Measurements from ENCODE around the gene SNX15. TPM values are rescaled to one million over a fixed set of nuclear protein-coding genes. Genes with fewer than 3 reads are reported as not detected.

Gene SNX15
- total RNA-seq, 2 experiments from 2014 or later: 22.4 to 28.3 TPM

- H3K27ac Mint-ChIP-seq: no peak overlapping the region
- H3K27me3 Mint-ChIP-seq: no peaks in the 10 kb centered on the region
- ATAC-seq (ENCODE audit: low read depth) (no peak), DNase-seq (no peak)
- POLR2A ChIA-PET: no interaction called here
- H3K36me3 Mint-ChIP-seq: no peaks in the 10 kb centered on the region
- H3K9me3 Mint-ChIP-seq: no peaks in the 10 kb centered on the region
- no peak overlapping the region for H3K4me3 Mint-ChIP-seq
- H3K4me1 Mint-ChIP-seq: peaks cover 14% of the 10 kb centered on the region
Measured at GRCh38 chr11:65064847-65065240, 37.6 kb downstream of the SNX15 start.

- Mint-ChIP-seq H3K27me3 (no peaks in the 10 kb centered on the region), H3K4me1 (peaks cover 9% of the 10 kb centered on the region), H3K36me3 (no peaks in the 10 kb centered on the region), H3K4me3 (no peak overlapping the region), H3K27ac (no peak overlapping the region), H3K9me3 (no peaks in the 10 kb centered on the region)
- no peak for ATAC-seq (ENCODE audit: low read depth)
- no peak for DNase-seq
- POLR2A ChIA-PET: interaction anchor here (0.6 kb wide), 1 partner anchor 359 kb away, joined by 3 read pairs; no protein-coding TSS in a partner anchor
Measured at GRCh38 chr11:65065851-65066250, 38.6 kb downstream of the SNX15 start.

DNA sequence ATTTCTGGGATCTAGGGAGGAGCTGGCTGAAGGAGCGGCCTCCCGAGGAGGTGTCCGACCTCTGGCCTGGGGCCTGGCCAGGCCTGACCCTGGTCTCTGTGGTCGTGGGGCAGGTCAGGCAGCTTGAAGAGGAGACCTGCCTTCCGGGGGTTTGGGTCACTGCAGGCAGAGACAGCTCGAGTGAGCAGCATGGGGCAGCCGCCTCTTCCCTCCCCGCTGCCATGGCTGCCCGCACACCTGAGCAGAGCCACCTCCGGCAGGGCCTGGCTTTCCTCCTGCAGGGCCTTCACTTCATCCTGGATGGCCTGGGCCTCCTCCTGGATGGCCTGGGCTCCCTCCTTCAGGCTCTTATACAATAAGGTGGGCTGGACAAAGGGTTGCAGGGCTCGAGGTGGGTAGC is 39.1 kb downstream of the SNX15 start:
- Mint-ChIP-seq H3K4me1 (peaks cover 4% of the 10 kb centered on the region), H3K27me3 (no peaks in the 10 kb centered on the region), H3K27ac (no peak overlapping the region), H3K9me3 (no peaks in the 10 kb centered on the region), H3K36me3 (no peaks in the 10 kb centered on the region), H3K4me3 (no peak overlapping the region)
- DNase-seq: no peak
- POLR2A ChIA-PET: no interaction called here
- no peak for ATAC-seq (ENCODE audit: low read depth)

DNA sequence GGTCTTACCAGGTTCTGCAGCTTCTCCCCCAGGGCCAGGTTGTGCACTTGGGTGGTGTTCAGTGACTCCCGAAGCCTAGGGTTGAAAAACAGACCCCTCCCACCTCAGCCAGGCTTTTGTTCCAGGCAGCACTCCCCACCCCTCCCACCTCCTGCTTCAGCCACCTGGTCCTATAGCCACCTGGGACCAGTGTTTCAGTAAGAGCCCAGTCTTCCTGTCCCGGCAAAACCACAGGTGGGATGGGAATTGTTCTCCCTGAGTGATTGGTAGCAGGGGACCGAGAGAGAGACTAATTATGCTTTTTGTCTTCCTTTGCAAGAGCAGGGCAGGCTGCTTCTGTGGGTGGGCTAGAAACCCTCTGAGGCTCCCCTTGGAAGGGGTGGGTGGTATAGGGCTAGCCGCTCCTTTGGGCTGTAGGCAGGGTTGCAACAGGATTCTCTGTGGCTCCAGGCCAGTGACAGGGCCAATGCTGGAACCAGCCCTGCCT is 39.6 kb downstream of the SNX15 start:
- ATAC-seq (ENCODE audit: low read depth) (no peak), DNase-seq (no peak)
- H3K4me1 Mint-ChIP-seq: peaks cover 4% of the 10 kb centered on the region
- no peaks in the 10 kb centered on the region for H3K27me3 Mint-ChIP-seq
- H3K9me3 Mint-ChIP-seq: no peaks in the 10 kb centered on the region
- H3K27ac Mint-ChIP-seq: no peak overlapping the region
- H3K36me3 Mint-ChIP-seq: no peaks in the 10 kb centered on the region
- H3K4me3 Mint-ChIP-seq: no peak overlapping the region
- POLR2A ChIA-PET: no interaction called here

DNA sequence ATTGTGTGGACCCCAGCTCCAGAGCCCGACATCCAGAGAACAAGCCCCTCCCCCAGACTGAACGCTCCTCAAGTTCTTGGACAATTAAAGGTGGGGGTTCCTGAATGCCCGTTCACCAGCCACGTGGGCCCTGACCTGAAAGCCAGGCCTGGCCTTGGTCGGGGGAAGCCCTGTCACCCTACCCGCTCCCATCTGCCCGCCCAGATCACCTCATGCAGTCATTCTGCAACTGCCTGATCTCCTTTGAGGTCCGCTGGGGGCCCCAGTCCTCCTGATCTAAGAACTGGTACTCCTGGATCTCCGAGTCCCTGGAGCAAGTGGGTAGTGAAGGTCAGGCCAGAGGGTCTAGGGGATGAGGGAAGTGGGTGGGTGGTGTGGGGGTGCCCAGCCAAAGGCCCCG is 40.2 kb downstream of the SNX15 start:
- Mint-ChIP-seq H3K27ac (no peak overlapping the region), H3K27me3 (no peaks in the 10 kb centered on the region), H3K36me3 (no peaks in the 10 kb centered on the region), H3K9me3 (no peaks in the 10 kb centered on the region), H3K4me3 (no peak overlapping the region), H3K4me1 (peaks cover 4% of the 10 kb centered on the region)
- POLR2A ChIA-PET: no interaction called here
- ATAC-seq (ENCODE audit: low read depth) (no peak), DNase-seq (no peak)

GRCh38 chr11:65069217-65069616 is 42.0 kb downstream of the SNX15 start:
- POLR2A ChIA-PET: interaction anchor here (0.5 kb wide), 1 partner anchor 53 kb away, joined by 3 read pairs; no protein-coding TSS in a partner anchor

GRCh38 chr11:65071907-65072630 is 44.8 kb downstream of the SNX15 start:
- no peak overlapping the region for H3K4me3 Mint-ChIP-seq
- H3K27ac Mint-ChIP-seq: no peak overlapping the region
- no peaks in the 10 kb centered on the region for H3K27me3 Mint-ChIP-seq
- peaks cover 8% of the 10 kb centered on the region for H3K4me1 Mint-ChIP-seq
- H3K36me3 Mint-ChIP-seq: peaks cover 13% of the 10 kb centered on the region
- POLR2A ChIA-PET: no interaction called here
- ATAC-seq (ENCODE audit: low read depth) (no peak), DNase-seq (no peak)
- no peaks in the 10 kb centered on the region for H3K9me3 Mint-ChIP-seq

More at GRCh38 chr11:65069217-65069616, 42.0 kb downstream of the SNX15 start:
- H3K36me3 Mint-ChIP-seq: no peaks in the 10 kb centered on the region
- H3K4me1 Mint-ChIP-seq: peaks cover 4% of the 10 kb centered on the region
- DNase-seq (no peak), ATAC-seq (ENCODE audit: low read depth) (no peak)
- no peaks in the 10 kb centered on the region for H3K27me3 Mint-ChIP-seq
- no peaks in the 10 kb centered on the region for H3K9me3 Mint-ChIP-seq
- H3K27ac Mint-ChIP-seq: no peak overlapping the region
- no peak overlapping the region for H3K4me3 Mint-ChIP-seq

GRCh38 chr11:65072631-65072966 is 45.4 kb downstream of the SNX15 start:
- DNase-seq (no peak), ATAC-seq (ENCODE audit: low read depth) (no peak)
- peaks cover 15% of the 10 kb centered on the region for H3K36me3 Mint-ChIP-seq
- peaks cover 12% of the 10 kb centered on the region for H3K4me1 Mint-ChIP-seq
- POLR2A ChIA-PET: no interaction called here
- no peaks in the 10 kb centered on the region for H3K9me3 Mint-ChIP-seq
- H3K27me3 Mint-ChIP-seq: no peaks in the 10 kb centered on the region
- H3K27ac Mint-ChIP-seq: no peak overlapping the region
- no peak overlapping the region for H3K4me3 Mint-ChIP-seq

DNA sequence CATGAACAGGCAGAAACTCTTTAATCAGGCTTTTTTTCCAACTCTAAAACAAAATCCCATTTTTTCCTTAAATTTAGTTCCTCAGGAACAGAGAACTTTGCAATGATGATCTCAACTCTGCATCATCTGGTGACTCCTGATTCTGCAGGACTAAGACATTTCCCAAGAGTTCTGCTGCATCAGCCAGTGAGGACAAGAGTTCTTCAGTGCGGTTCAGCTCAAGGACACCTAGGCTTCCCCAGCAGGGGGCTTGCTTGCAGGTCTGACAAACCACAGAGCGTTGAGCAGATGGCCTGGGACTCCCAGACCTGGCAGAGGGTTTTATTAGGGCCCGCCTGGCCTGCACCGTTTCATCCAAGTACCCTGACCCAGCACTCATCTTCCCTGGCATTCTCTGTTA is 50.2 kb downstream of the SNX15 start:
- peak overlapping the region; percentile 21 for H3K27ac Mint-ChIP-seq
- H3K9me3 Mint-ChIP-seq: no peaks in the 10 kb centered on the region
- no peaks in the 10 kb centered on the region for H3K27me3 Mint-ChIP-seq

GRCh38 chr11:65078151-65078550 is 50.9 kb downstream of the SNX15 start:
- ATAC-seq (ENCODE audit: low read depth): peak; percentile 85
- peaks cover 44% of the 10 kb centered on the region for H3K36me3 Mint-ChIP-seq
- H3K9me3 Mint-ChIP-seq: no peaks in the 10 kb centered on the region

More for the DNA sequence above, 50.2 kb downstream of the SNX15 start:
- peaks cover 38% of the 10 kb centered on the region for H3K36me3 Mint-ChIP-seq
- POLR2A ChIA-PET: no interaction called here
- ATAC-seq (ENCODE audit: low read depth) (no peak), DNase-seq (no peak)
- no peak overlapping the region for H3K4me3 Mint-ChIP-seq
- peaks cover 44% of the 10 kb centered on the region for H3K4me1 Mint-ChIP-seq

DNA sequence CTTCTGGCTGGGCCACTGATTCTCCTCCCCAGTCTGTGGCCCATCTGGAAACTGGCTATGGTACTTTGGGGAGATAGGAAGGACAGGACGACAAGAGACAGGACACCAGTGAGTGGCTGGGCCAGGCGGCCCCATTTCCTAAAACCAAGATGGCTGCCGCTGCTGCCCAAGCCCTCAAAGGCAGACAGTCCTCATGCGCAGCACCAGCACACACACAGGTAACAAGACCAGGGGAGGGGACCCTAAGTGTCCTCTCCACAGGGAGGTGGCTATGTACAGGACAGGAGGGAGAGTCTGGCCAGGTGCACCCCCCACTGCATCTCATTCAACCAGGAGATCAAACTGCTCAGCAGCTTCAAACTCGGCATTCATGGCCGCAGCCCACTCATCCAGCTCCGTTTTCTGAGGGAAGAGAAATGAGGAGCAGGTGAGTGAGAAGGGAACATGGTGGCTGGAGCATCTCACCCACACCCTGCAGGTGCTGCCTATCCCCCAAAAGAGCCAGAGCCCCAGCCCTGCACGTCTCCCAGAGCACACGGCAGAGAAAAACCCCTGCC is 51.6 kb downstream of the SNX15 start:
- no peaks in the 10 kb centered on the region for H3K9me3 Mint-ChIP-seq
- no peak for DNase-seq
- H3K27me3 Mint-ChIP-seq: no peaks in the 10 kb centered on the region
- peak overlapping the region; percentile 53 for H3K4me3 Mint-ChIP-seq
- H3K4me1 Mint-ChIP-seq: peaks cover 51% of the 10 kb centered on the region
- peak overlapping the region; percentile 85 for H3K27ac Mint-ChIP-seq
- H3K36me3 Mint-ChIP-seq: peaks cover 44% of the 10 kb centered on the region
- POLR2A ChIA-PET: interaction anchor here (1.1 kb wide), 1 partner anchor 39 kb away, joined by 4 read pairs; no protein-coding TSS in a partner anchor
- no peak for ATAC-seq (ENCODE audit: low read depth)

More at GRCh38 chr11:65078151-65078550, 50.9 kb downstream of the SNX15 start:
- Mint-ChIP-seq H3K4me1 (peaks cover 50% of the 10 kb centered on the region), H3K4me3 (peak overlapping the region; percentile 53), H3K27me3 (no peaks in the 10 kb centered on the region), H3K27ac (peak overlapping the region; percentile 85)
- POLR2A ChIA-PET: no interaction called here
- peak; percentile 76 for DNase-seq

DNA sequence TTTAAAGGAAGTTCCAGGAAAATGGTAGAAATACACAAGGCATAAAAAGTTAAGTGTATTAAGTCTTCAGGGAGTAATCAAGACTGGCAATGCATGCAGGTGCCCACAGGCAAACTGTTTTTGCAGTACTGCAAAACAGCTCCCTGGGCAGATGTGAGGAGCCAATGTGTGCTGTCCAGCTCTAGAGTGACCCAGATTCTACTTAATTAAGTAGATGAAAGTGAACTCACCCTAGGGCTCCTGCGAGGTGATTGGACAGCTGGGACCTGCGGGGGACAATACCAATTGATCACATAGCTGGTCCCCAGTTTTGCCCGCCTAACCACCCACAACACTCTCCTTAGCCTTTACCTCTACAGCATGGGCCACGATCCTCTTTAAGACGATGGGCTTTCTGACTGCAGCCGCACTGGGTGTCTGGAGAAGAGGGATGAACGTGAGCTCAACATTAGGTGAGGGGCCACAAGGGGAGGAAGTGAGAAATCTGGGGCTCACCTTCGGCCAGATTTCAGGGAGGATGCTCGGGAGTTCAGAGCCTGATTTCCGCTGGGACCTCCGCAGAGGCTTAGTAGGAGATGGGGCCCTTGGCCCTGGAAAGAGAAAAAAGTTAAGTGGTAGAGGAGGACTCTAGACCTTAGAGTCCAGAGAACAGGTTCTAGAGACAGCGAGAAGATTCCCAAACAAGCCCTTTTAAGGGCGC is 56.0 kb downstream of the SNX15 start:
- POLR2A ChIA-PET: interaction anchor here (0.9 to 2.3 kb wide), 12 partner anchors 13 to 338 kb away, joined by 3 to 15 read pairs (median 4); partner anchors contain the start of genes ARL2, FAU, MRPL49 and PPP2R5B
- Mint-ChIP-seq H3K27ac (peak overlapping the region; percentile 99), H3K27me3 (no peaks in the 10 kb centered on the region), H3K9me3 (no peaks in the 10 kb centered on the region), H3K4me1 (peaks cover 46% of the 10 kb centered on the region), H3K36me3 (peaks cover 35% of the 10 kb centered on the region), H3K4me3 (peak overlapping the region; percentile 98)
- peak; percentile 11 for ATAC-seq (ENCODE audit: low read depth)
- no peak for DNase-seq

DNA sequence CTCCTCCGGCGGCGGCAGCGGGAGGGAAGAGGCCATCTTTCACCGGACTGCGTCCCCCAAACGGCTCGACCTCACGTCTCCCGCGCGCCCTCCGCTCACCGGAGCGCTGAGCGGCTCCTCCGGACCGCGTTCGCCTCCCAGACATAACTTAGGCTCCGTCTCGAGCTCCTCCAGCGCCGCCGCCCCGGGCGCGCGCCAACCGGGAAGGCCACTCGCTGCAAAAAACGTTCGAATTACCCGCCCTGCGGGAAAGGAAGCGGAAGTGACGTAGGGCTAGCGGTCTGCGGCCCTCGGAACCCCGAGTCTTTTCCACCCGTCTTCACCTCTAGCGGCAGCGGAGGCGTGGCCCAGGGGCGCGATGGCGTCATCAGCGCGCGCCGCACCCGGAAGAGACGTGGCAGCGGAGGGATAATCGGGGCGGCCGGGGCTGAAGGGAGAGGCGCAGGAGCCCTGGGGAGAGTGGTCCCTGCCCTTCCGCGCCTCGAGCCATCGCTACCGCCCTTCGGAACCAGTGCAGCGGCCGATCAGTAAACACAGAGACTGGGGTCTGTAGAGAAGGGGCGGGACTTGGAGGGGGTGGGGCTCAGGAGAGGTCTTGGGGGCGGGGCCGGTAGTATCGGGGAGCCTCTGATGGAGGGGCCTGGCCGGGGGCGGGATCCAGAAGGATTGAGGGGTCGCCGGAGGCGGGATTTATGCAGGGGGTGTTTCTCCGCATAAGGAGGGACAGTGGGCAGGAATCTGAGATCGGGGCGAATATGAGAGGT is 56.8 kb downstream of the SNX15 start, which contains the start of the genes CDCA5 and ZFPL1:
Gene CDCA5 (minus strand): TSS at position 207 of the 764 bp plus-strand sequence. CDS start 62 bp downstream, at position 145.
Gene ZFPL1 (plus strand): TSS at position 389 of the 764 bp plus-strand sequence. CDS start 477 bp downstream, outside the sequence.
- H3K27ac Mint-ChIP-seq: peak within 1 kb of the TSS; percentile 99
- DNase-seq (peak; percentile 100), ATAC-seq (ENCODE audit: low read depth) (peak; percentile 83)
- H3K9me3 Mint-ChIP-seq: no peaks in the 10 kb centered on the region
- POLR2A ChIA-PET: interaction anchor here (1.0 to 2.3 kb wide), 9 partner anchors 12 to 337 kb away, joined by 3 to 15 read pairs (median 4); partner anchors contain the start of genes ARL2, FAU, MRPL49 and SAC3D1
- peaks cover 34% of the 10 kb centered on the region for H3K36me3 Mint-ChIP-seq
- no peaks in the 10 kb centered on the region for H3K27me3 Mint-ChIP-seq
- peaks cover 41% of the 10 kb centered on the region for H3K4me1 Mint-ChIP-seq
- H3K4me3 Mint-ChIP-seq: peak within 1 kb of the TSS; percentile 98

All from activated naive CD8-positive, alpha-beta T cell treated with anti-CD3 and anti-CD28 coated beads, Interleukin-2, amount 10 ng/mL, durations not matched to agents 7 days and 5 days (primary cell).